HG02885 (cell line): ENCODE results near the gene CHADL.
A peak's percentile ranks its signal among the peaks of the same experiment; 100 is the strongest.
"Not testable (repeated sequence)": the region's sequence is repeated elsewhere in the genome, so short reads cannot be mapped to it uniquely, and the experiment has no call there.

Experiments used
- ATAC-seq: cut with Tn5 transposase; IDR thresholded peaks from one replicate; pipeline ENCODE4 v1.9.1; 2021; ENCODE audit warnings: mild to moderate bottlenecking; ENCODE audit not compliant: unreplicated experiment, poor library complexity

Gene CHADL

GRCh38 chr22:41259756-41260155 is 19.0 kb upstream of the CHADL start:
- not testable (repeated sequence) for ATAC-seq

DNA sequence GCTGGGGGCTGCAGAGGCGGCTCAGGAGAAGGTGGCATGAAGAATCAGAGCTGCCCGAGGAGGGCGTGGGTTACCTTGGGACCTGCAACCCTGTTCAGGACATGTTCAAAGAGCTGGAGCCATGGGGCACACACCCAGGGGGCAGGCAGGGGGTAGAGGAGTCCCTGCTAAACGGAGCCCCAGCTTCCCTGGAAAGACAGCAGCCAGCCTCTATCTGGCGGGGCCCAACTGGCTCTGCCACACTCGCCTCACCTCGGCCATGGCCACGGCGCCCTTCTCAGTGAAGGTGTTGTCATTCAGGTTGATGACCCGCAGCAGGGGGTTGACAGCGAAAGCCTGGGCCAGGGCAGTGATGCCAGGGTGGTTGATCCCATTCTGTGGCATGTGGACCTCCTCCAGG is 17.0 kb upstream of the CHADL start:
- no peak for ATAC-seq

DNA sequence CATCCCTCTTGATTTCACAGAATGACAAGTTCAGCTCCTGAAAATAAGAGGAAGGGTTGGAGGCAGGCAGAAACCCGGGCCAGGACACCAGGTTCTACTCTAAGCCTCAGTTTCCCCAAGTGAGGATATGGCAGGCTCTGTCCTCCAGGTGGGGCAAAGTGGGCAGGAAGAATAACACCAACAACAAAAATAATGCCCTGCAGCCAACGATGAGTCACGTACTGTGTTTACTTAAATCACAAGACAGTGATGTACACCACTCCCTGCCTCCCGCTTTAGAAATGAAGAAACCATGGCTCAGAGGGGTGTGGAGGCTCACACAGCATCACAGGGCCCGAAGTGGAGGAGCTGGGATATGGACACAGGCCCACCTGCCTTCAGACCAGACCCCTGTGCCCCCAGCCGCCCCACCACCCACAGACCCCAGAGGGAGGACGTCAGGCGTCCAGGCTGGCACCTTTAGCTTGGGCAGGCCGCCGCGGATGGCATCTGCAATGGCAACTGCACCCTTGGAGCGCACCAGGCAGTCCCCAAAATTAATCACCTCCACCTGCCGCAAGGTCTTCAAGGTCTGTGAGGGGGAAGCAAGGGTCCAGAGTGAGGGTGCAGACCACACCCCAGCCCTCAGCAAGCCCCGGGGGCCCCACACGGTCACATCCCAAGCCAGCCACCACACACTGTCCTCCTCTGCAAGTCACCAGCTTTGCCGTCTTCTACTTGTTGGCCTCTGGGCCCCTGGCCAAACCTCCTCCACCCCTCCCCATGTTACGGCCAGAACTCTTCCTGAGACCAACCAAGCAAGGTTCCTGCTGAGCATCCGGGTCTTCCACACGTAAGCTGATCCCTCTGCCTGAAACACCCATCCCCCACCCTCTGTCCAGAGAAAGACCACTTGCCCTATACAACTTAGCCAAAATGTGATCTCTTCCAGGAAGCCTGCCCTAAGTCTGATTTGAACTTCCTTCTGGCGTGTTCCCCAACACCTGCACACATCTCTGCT is 15.8 kb upstream of the CHADL start:
- ATAC-seq, result no peak

DNA sequence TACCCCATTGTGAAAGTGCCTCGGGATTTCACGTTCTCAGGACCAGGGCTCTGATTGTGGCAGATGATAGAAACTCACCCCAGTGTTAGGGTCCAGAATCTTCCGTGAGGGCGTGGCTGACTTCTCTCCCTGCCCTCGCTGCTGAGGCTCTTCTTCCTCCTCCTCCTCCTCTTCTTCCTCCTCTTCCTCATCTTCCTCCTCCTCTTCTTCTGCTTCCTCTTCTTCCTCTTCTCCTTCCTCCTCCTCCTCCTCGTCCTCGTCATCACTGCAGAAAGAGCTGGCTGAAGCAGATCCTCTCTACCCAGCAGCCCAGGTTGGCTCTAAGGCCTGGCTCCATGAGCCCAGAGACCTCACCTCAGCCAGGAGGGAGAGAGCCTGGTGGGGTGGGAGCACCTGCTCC is 13.5 kb upstream of the CHADL start:
- no peak for ATAC-seq

- no peak for ATAC-seq
Observed at GRCh38 chr22:41252365-41252764, 11.6 kb upstream of the CHADL start.

- no peak for ATAC-seq
Observed at GRCh38 chr22:41250127-41250526, 9.4 kb upstream of the CHADL start.

DNA sequence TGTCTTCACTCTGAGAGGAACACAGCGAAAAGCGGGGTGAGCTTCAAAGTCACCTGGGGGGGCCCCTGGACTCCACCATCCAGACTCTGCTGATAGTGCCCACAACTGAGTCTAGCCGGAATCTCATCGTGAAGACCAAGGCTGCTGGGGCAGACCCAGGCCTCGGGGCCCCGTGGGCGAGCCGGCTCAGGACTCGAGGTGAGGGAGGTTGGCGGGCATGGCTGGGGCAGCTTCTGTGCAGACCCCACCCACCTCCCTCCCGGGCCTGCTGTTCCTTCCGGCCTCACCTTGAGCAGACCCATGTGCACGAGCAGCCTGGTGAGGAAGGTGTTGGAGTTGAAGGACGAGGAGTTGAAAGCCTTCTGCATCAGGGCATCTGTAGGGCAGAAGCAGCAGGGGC is 8.7 kb upstream of the CHADL start:
- ATAC-seq, result no peak

GRCh38 chr22:41248758-41249157 is 8.0 kb upstream of the CHADL start:
- no peak for ATAC-seq

- no peak for ATAC-seq
Observed at GRCh38 chr22:41248314-41248713, 7.6 kb upstream of the CHADL start.

DNA sequence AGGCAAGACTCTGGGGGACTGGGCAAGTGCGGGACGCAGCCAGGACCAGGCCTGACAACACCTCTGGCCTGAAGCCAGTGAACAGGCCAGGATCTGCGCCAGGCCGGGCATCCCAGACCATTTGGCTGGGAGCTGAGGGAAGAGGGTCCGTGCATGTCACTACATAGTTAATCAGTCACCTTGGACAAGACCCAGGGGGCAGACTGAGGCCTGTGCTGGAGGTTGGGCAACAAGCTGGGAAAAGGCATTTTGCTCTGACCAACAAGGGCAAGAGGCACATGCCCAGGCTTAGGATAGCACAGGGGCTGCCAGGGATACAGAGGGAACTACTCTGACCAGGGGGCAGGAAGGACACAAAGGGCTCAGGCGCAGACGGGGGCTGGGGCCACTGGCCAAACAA is 7.0 kb upstream of the CHADL start:
- ATAC-seq, result no peak

DNA sequence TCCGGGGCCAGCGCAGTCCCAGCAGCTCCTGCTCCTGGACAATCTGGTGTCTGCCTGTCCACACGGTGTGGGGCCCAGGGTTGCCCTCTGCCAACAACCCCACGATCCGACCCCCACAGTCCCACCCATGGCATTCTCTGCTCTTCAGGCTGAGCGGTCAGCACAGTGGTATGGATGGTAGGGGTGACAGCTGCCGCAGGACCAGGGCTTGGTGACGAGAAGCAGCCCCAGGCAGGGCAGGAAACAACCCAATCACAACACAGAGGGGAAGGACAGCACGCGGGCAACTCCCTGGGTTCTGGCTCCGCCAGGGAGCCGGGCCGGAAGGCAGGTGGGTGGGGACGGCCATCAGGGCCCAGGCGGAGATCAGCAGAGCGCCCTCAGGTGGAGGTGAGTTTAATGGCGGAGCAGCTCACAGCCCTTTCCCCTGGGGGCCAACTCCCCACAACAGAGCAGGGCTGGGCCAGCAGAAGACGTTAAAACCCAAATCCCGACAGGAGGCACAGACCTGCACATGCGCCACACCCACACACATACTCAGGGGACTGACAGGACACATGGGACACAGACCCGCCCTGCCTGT is 5.3 kb upstream of the CHADL start:
- no peak for ATAC-seq

- no peak for ATAC-seq
Observed at GRCh38 chr22:41243361-41243760, 2.6 kb upstream of the CHADL start.

DNA sequence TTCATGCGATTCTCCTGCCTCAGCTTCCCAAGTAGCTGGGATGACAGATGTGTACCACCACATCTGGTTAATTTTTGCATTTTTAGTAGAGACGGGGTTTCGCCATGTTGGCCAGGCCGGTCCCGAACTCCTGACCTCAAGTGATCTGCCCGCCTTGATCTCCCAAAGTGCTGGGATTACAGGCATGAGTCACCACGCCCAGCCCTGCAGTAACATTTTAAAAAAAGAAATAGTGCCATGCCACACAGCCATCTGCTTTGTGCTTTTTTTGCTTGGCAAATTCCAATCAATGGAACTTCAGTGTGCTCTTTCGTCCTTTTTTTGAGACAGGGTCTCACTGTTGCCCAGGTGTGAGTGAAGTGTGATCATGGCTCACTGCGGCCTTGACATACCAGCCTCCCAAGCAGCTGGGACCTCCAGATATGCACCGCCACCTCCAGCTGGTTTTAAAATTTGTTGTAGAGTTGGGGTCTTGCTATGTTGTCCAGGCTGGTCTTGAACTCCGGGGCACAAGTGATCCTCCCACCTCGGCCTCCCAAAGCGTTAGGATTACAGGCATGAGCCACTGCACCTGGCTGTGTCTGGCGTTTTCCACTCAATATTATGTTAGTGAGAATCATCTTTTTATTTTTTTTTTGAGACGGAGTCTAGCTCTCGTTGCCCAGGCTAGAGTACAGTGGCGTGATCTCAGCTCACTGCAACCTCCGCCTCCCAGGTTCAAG is 1.8 kb upstream of the CHADL start:
- ATAC-seq, result no peak

GRCh38 chr22:41241133-41241676 is 474 bp upstream of the CHADL start:
- no peak for ATAC-seq

DNA sequence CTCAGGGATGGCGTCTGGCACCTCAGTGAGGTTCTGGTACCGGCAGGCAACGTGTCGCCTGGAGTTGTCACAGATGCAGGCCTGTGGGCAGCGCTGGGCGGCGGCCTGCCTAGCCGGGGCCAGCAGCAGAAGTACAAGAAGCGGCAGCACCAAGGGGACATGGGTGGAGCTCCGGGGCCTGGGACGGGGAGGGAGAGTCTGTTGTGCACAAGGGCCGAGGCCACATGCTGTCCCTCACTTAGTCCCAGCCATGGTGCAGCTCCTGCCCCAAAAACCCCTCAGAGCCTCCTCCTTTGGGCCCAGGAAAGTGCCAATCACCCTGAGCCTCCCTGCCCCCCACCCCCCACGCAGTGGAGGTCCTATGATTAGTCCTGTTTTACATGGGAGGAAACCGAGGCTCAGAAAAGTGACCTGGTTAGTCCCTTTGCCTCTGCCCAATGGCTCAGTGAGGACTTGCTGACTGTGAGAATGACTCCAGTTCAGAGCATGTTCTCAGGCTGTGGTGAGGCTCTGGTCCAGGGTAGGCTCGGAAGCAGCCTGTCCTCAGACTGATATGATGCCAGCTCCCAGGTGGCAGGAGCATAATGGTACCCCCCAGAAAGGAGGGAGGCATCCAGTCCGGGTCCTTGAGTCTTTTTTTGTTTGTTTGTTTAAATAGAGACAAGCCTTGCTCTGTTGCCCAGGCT is 1.1 kb downstream of the CHADL start:
- ATAC-seq, result no peak

GRCh38 chr22:41238570-41239442 is 1.9 kb downstream of the CHADL start:
- no peak for ATAC-seq

- ATAC-seq, result peak; percentile 72
Observed at GRCh38 chr22:41237707-41238569, 2.8 kb downstream of the CHADL start.

GRCh38 chr22:41237036-41237706 is 3.6 kb downstream of the CHADL start:
- ATAC-seq, result no peak
